Panc1 (cell line): ENCODE measurements around the gene PIGC. TPM values are rescaled to one million over a fixed set of nuclear protein-coding genes. Genes with fewer than 3 reads are reported as not detected.

Source experiments
- ATAC-seq: fragments of 200-7000 bp; cut with Tn5 transposase; 2 replicates; pipeline ENCODE4 v1.9.1; 2020; ENCODE audit warnings: mild to moderate bottlenecking, moderate library complexity
- BruUV-seq: library from RNA; stranded (reverse); fragments of 400-500 nt; replicated peaks from 2 replicates; lab custom pipeline; 2021; lab: Mats Ljungman, UMichigan
- CTCF ChIA-PET: fragments of 300-600 bp; sonication (Branson Sonifier 250); formaldehyde crosslinking; loops from one replicate; lab custom pipeline; 2022; ENCODE audit warnings: antibody characterized with exemption; lab: Charles Lee
- POLR2A ChIA-PET: fragments of 300-600 bp; sonication (Branson Sonifier 250); formaldehyde crosslinking; loops from one replicate; lab custom pipeline; 2022; ENCODE audit warnings: antibody characterized with exemption; lab: Charles Lee
- DNase-seq: peaks from one replicate; pipeline ENCODE4 v3.0.0-alpha.2; 2010; ENCODE audit warnings: low read depth, low spot score
- H3K27ac ChIP-seq: 2 replicates; pipeline ENCODE4 v1.5.1; 2011; ENCODE audit warnings: mild to moderate bottlenecking, low read length, inconsistent platforms
- H3K27me3 ChIP-seq: fragments of 200-500 bp; sonication (Bioruptor generic); 2 replicates; pipeline ENCODE4 v1.6.0; 2014; ENCODE audit warnings: low read length, inconsistent platforms; ENCODE audit not compliant: control insufficient read depth, insufficient read depth
- H3K36me3 ChIP-seq: fragments of 200-500 bp; sonication (Bioruptor generic); 2 replicates; pipeline ENCODE4 v1.5.1; 2014; ENCODE audit warnings: inconsistent platforms, mild to moderate bottlenecking, low read length, moderate library complexity; ENCODE audit not compliant: control insufficient read depth, insufficient read depth
- H3K4me1 ChIP-seq: 2 replicates; pipeline ENCODE4 v1.5.1; 2011; ENCODE audit warnings: inconsistent platforms, mild to moderate bottlenecking, low read length, moderate library complexity; ENCODE audit not compliant: control insufficient read depth, insufficient read depth
- H3K4me3 ChIP-seq, 2 experiments: 2 replicates each; pipeline ENCODE4 v1.5.1; 2011 to 2012; ENCODE audit warnings: low read depth in 2 of 2, low read length in 2 of 2, mild to moderate bottlenecking in 2 of 2, inconsistent platforms in 1 of 2, moderate library complexity in 1 of 2
- H3K9me3 ChIP-seq: fragments of 200-500 bp; sonication (Bioruptor generic); 2 replicates; pipeline ENCODE4 v1.5.1; 2014; ENCODE audit warnings: low read depth, mild to moderate bottlenecking, inconsistent platforms, low read length, moderate library complexity; ENCODE audit not compliant: control insufficient read depth, insufficient read depth
- POLR2AphosphoS5 ChIP-seq: IDR thresholded peaks from 2 replicates; pipeline ENCODE4 v1.6.1; 2012; ENCODE audit warnings: mild to moderate bottlenecking, low read depth, low read length, moderate library complexity
- SIN3A ChIP-seq: IDR thresholded peaks from 2 replicates; pipeline ENCODE4 v1.6.1; 2012; ENCODE audit warnings: low read depth, mild to moderate bottlenecking, low read length, moderate library complexity, borderline replicate concordance; ENCODE audit not compliant: insufficient read depth
- TCF7L2 ChIP-seq: IDR thresholded peaks from 2 replicates; pipeline ENCODE4 v1.6.1; 2011; ENCODE audit warnings: mild to moderate bottlenecking, low read depth, low read length, inconsistent platforms
- in situ Hi-C: cut with HindIII; loops from 2 replicates; pipeline ENCODE4 v1.10.0; 2016; ENCODE audit warnings: low sequenced_read_pairs, low pct_unique_long_range_greater_than_20kb
- intact Hi-C: fragments of 100-400 bp; cut with micrococcal nuclease; formaldehyde crosslinking; loops from one replicate; pipeline ENCODE4 v1.10.0; 2022; ENCODE audit not compliant: unreplicated experiment
- total RNA-seq: library from RNA; stranded (reverse); gene quantifications from one replicate; pipeline ENCODE4 v1.2.1, GENCODE V29; 2021; ENCODE audit not compliant: unreplicated experiment
- TF ChIP-seq, protein P1 (sequence below): fragments of 450-650 bp; IDR thresholded peaks from 2 replicates; pipeline ENCODE4 v1.5.1; 2017; ENCODE audit warnings: mild to moderate bottlenecking
- TF ChIP-seq, protein P2 (sequence below), 2 experiments: IDR thresholded peaks; 2 replicates each; pipeline ENCODE4 v1.6.1; 2011 to 2012; ENCODE audit warnings: low read depth in 2 of 2, control low read depth in 1 of 2, low read length in 1 of 2, mild to moderate bottlenecking in 1 of 2, moderate library complexity in 1 of 2; ENCODE audit not compliant: insufficient read depth in 1 of 2

PIGC gene
- total RNA-seq, 1 experiment from 2014 or later = 23.6 TPM

DNA sequence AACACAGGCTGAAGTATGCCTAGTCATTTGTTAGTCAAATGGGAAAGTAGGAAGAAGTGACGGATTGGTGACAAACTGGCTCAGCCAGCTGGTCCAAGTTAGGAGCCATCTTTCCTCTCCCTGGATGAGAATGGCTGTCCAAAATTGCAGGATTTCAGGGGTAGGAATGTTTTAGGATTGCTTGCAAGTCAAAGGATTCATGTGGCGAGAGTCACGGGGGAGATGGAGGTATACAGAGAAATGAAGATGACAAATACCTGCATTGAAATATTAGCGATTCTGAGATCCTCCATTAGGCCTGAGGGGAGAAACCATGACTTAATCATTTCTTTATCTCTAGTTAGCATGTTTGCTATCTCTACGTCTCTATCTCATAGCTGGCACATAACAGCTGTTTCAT is 41.8 kb upstream of the PIGC start:
- no peaks in the 10 kb centered on the region for H3K4me1 ChIP-seq
- H3K27me3 ChIP-seq = peaks cover 23% of the 10 kb centered on the region
- in situ Hi-C loops = no loop called here

DNA sequence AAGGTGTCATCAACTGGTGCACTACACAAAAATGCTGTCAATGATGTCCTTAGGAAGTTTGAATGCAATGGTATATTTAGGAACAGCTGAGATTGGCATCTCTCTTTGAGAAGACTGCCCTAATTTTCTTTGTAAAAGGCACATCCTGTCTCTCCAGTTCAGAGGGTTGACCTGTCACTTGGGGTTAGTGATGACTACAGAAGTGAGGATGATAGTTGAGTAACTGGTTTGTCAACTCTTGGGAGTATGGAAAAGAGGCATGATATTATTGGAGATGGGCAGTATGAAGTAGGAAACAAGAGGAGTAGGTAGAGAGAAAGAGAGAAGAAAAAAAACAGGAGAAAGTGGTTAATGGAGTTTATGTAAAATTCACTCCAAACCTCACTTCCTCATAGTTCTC is 40.4 kb upstream of the PIGC start:
- POLR2A ChIA-PET = no interaction called here
- TF ChIP-seq POLR2AphosphoS5 (no peak), SIN3A (no peak), TCF7L2 (no peak)
- TF ChIP-seq, protein P1, sequence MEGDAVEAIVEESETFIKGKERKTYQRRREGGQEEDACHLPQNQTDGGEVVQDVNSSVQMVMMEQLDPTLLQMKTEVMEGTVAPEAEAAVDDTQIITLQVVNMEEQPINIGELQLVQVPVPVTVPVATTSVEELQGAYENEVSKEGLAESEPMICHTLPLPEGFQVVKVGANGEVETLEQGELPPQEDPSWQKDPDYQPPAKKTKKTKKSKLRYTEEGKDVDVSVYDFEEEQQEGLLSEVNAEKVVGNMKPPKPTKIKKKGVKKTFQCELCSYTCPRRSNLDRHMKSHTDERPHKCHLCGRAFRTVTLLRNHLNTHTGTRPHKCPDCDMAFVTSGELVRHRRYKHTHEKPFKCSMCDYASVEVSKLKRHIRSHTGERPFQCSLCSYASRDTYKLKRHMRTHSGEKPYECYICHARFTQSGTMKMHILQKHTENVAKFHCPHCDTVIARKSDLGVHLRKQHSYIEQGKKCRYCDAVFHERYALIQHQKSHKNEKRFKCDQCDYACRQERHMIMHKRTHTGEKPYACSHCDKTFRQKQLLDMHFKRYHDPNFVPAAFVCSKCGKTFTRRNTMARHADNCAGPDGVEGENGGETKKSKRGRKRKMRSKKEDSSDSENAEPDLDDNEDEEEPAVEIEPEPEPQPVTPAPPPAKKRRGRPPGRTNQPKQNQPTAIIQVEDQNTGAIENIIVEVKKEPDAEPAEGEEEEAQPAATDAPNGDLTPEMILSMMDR = no peak
- TF ChIP-seq, protein P2, sequence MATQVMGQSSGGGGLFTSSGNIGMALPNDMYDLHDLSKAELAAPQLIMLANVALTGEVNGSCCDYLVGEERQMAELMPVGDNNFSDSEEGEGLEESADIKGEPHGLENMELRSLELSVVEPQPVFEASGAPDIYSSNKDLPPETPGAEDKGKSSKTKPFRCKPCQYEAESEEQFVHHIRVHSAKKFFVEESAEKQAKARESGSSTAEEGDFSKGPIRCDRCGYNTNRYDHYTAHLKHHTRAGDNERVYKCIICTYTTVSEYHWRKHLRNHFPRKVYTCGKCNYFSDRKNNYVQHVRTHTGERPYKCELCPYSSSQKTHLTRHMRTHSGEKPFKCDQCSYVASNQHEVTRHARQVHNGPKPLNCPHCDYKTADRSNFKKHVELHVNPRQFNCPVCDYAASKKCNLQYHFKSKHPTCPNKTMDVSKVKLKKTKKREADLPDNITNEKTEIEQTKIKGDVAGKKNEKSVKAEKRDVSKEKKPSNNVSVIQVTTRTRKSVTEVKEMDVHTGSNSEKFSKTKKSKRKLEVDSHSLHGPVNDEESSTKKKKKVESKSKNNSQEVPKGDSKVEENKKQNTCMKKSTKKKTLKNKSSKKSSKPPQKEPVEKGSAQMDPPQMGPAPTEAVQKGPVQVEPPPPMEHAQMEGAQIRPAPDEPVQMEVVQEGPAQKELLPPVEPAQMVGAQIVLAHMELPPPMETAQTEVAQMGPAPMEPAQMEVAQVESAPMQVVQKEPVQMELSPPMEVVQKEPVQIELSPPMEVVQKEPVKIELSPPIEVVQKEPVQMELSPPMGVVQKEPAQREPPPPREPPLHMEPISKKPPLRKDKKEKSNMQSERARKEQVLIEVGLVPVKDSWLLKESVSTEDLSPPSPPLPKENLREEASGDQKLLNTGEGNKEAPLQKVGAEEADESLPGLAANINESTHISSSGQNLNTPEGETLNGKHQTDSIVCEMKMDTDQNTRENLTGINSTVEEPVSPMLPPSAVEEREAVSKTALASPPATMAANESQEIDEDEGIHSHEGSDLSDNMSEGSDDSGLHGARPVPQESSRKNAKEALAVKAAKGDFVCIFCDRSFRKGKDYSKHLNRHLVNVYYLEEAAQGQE (IDR thresholded peaks at IDR 0.05; ENCODE audit: insufficient read depth in 1 of 2, low read depth in 2 of 2, low read length in 1 of 2) = no peak
- intact Hi-C loops (no loop called here), in situ Hi-C loops (no loop called here)
- CTCF ChIA-PET = no interaction called here
- BruUV-seq = no TSS peak
- no peak overlapping the region for H3K4me3 ChIP-seq
- no peak overlapping the region for H3K27ac ChIP-seq
- peaks cover 23% of the 10 kb centered on the region for H3K27me3 ChIP-seq
- H3K4me1 ChIP-seq = no peaks in the 10 kb centered on the region
- H3K9me3 ChIP-seq = no peaks in the 10 kb centered on the region
- no peaks in the 10 kb centered on the region; the same call in 1 of the 2 replicates for H3K36me3 ChIP-seq
- DNase-seq (no peak), ATAC-seq (no peak)

More for the DNA sequence above, 41.8 kb upstream of the PIGC start:
- H3K9me3 ChIP-seq = no peaks in the 10 kb centered on the region
- TF ChIP-seq, protein P2 (IDR thresholded peaks at IDR 0.05; ENCODE audit: insufficient read depth in 1 of 2, low read depth in 2 of 2, low read length in 1 of 2) = no peak
- TF ChIP-seq POLR2AphosphoS5 (no peak), TCF7L2 (no peak), SIN3A (no peak)
- TF ChIP-seq, protein P1 = no peak
- POLR2A ChIA-PET = no interaction called here
- H3K27ac ChIP-seq = no peak overlapping the region
- no peak for ATAC-seq
- no peak overlapping the region for H3K4me3 ChIP-seq
- no peak for DNase-seq
- BruUV-seq = no TSS peak
- no peaks in the 10 kb centered on the region; the same call in 1 of the 2 replicates for H3K36me3 ChIP-seq
- intact Hi-C loops = no loop called here
- CTCF ChIA-PET = no interaction called here
